Measurements from ENCODE around the gene SULT6B1.

DNA sequence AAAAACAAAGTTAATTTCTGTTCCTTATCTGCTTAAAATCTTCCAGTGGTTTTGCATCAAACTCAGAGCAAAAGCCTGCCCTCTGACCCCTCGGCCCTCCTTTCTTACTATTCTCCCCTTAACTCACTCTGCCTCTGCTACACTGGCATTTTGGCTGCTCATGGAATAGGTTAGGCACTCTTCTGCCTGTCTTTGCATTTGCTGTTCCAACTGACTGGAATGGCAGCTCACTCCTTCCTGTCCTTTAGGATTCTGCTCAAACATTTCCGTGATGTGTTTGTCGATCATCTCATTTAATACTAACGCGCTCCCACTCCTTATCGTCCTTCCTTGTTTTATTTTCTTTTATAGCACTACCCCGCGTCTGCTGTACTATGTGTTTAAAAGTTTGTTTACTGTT is 42.1 kb upstream of the SULT6B1 start:
- TF ChIP-seq, protein P1, sequence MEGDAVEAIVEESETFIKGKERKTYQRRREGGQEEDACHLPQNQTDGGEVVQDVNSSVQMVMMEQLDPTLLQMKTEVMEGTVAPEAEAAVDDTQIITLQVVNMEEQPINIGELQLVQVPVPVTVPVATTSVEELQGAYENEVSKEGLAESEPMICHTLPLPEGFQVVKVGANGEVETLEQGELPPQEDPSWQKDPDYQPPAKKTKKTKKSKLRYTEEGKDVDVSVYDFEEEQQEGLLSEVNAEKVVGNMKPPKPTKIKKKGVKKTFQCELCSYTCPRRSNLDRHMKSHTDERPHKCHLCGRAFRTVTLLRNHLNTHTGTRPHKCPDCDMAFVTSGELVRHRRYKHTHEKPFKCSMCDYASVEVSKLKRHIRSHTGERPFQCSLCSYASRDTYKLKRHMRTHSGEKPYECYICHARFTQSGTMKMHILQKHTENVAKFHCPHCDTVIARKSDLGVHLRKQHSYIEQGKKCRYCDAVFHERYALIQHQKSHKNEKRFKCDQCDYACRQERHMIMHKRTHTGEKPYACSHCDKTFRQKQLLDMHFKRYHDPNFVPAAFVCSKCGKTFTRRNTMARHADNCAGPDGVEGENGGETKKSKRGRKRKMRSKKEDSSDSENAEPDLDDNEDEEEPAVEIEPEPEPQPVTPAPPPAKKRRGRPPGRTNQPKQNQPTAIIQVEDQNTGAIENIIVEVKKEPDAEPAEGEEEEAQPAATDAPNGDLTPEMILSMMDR (conservative IDR thresholded peaks at IDR 0.05; ENCODE audit: low read depth, low read length) = no peak
- no peak for TF ChIP-seq EZH2 (IDR thresholded peaks at IDR 0.05; ENCODE audit: borderline replicate concordance, low read depth, low read length, poor library complexity, severe bottlenecking)

Data from A673 (cell line).